Activated T-helper 2 cell treated with anti-CD3 and anti-CD28 coated beads, Interferon-gamma antibody, Interleukin-2, Interleukin-4, amounts not matched to agents 10 μg/mL and 5 μg/mL and 100 μg/mL, durations not matched to agents 14 hours and 24 hours and 36 hours (primary cell): ENCODE measurements around the gene SOX14. TPM values are rescaled to one million over a fixed set of nuclear protein-coding genes. Genes with fewer than 3 reads are reported as not detected.

Experiments used
- total RNA-seq: library from RNA; stranded (reverse); gene quantifications from 2 replicates; pipeline ENCODE4 v1.2.3, GENCODE V29; 2022

SOX14 gene
- total RNA-seq, 1 donor from 2014 or later: not detected

Other genes with a start within 250 kb of the SOX14 start
- gene CLDN18, start 245.8 kb downstream of the SOX14 start, total RNA-seq: not detected in 2 replicates